GM12875 (cell line): ENCODE measurements around the gene ORAI2.

Experiments used
- H3K4me3 ChIP-seq: one replicate; pipeline ENCODE4 v1.5.1; 2011; ENCODE audit warnings: low read depth, low read length, control low read depth
- TF ChIP-seq, protein P1 (sequence below): IDR thresholded peaks from 2 replicates; pipeline ENCODE4 v1.5.1; 2011; ENCODE audit warnings: low read depth, mild to moderate bottlenecking, control low read depth, inconsistent platforms, low read length, moderate library complexity, borderline replicate concordance; ENCODE audit not compliant: insufficient read depth

Gene ORAI2

DNA sequence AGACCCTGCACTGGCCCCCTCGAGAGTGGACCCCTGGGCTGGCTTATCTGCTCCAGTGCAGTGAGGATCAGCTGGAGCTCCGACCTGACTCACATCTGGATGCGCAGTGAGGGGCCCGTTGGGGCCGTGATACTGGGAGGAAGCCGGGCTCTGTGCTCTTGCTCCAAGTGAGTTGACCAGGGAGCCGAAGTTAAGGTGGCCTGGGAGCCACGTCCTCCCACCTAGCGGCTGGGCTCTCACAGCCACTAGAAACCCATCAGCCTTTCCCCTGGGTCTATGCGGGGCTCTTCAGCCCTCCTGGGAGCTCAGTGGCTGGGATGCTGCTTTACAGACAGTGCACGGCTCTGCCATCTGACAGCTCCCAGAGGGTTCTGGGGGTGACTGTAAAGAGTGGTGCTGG lies 22.2 kb downstream of the ORAI2 start:
- H3K4me3 ChIP-seq, result no peak overlapping the region
- TF ChIP-seq, protein P1, sequence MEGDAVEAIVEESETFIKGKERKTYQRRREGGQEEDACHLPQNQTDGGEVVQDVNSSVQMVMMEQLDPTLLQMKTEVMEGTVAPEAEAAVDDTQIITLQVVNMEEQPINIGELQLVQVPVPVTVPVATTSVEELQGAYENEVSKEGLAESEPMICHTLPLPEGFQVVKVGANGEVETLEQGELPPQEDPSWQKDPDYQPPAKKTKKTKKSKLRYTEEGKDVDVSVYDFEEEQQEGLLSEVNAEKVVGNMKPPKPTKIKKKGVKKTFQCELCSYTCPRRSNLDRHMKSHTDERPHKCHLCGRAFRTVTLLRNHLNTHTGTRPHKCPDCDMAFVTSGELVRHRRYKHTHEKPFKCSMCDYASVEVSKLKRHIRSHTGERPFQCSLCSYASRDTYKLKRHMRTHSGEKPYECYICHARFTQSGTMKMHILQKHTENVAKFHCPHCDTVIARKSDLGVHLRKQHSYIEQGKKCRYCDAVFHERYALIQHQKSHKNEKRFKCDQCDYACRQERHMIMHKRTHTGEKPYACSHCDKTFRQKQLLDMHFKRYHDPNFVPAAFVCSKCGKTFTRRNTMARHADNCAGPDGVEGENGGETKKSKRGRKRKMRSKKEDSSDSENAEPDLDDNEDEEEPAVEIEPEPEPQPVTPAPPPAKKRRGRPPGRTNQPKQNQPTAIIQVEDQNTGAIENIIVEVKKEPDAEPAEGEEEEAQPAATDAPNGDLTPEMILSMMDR, result no peak

GRCh38 chr7:102456327-102456726 lies 23.0 kb downstream of the ORAI2 start:
- no peak overlapping the region for H3K4me3 ChIP-seq
- TF ChIP-seq, protein P1, result no peak

DNA sequence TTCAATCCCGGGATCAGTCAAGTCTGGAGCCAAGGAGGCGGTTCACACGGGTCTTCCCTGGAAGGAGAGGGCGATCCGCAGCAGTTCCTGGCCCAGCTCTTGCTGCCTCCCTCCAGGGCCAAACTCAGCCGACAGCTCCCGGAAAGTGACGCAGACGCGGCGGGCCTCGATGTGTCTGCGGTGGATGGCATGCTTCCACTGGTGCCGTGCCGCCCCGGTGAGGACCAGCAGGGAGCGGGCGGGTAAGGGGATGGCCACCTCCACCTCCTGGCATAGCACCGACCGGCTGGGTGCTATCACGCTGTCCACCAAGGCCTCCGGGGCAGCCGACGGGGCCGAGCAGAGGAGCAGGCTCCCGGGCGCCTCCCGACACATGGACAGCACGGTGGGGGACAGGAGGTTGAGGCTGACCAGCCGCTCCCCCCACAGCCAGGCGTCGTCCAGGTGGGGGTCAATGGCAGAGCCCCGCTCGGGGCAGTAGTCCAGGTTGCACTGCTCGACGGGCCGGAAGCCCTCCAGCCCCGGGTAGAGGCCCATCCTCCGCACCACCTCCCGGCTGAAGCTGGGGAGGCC lies 24.1 kb downstream of the ORAI2 start:
- TF ChIP-seq, protein P1, result no peak

DNA sequence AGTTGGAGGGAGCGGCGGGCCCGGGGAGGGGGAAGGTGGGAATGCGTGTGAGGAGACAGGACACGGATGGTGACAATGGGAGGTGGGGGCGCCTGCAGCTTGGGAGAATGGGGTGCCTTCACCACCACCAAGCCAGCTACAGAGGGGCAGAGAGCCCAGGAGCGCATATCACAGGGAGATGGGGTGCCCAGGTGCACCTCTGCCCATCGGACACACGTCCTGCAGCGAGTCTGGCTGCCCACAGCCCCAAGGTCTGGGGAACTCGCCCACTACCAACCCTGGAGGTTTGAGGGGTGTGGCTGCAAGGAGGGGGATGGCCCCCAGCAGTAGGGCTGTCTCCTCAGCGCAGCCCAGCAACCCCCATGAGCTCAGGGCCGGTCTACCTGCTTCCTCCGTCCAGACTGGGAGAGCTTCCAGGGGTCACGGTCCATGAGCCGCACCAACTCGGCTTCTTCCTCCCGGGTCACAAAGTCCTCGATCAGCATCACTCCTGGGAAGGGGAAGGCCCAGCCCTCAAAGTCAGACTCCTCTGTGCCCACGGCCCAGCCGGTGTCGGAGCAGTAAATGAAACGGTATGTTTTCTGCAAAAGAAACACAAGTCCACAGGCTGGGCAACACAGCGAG lies 26.0 kb downstream of the ORAI2 start:
- no peak overlapping the region for H3K4me3 ChIP-seq
- TF ChIP-seq, protein P1, result no peak

More for the DNA sequence above, 24.1 kb downstream of the ORAI2 start:
- H3K4me3 ChIP-seq, result no peak overlapping the region

DNA sequence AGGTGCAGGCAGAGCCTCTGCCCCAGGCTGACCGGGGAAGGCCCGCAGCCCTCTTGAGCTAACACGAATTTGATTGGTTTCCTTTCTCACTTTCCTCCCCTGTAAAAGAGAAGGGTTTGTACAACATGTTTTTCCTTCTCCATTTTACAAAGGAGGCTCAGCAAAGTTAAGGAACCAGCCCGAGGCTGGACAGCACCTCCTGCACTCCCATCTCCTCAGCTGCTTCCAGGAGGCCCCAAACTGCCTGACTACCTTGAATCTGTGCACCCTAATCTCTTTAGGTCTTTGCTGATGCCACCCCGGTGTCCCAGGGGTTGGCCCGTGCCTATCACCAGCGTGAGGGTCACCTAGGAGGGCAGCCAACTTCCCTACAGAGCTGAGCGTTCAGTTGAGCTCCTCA lies 27.1 kb downstream of the ORAI2 start:
- no peak overlapping the region for H3K4me3 ChIP-seq
- TF ChIP-seq, protein P1, result no peak

DNA sequence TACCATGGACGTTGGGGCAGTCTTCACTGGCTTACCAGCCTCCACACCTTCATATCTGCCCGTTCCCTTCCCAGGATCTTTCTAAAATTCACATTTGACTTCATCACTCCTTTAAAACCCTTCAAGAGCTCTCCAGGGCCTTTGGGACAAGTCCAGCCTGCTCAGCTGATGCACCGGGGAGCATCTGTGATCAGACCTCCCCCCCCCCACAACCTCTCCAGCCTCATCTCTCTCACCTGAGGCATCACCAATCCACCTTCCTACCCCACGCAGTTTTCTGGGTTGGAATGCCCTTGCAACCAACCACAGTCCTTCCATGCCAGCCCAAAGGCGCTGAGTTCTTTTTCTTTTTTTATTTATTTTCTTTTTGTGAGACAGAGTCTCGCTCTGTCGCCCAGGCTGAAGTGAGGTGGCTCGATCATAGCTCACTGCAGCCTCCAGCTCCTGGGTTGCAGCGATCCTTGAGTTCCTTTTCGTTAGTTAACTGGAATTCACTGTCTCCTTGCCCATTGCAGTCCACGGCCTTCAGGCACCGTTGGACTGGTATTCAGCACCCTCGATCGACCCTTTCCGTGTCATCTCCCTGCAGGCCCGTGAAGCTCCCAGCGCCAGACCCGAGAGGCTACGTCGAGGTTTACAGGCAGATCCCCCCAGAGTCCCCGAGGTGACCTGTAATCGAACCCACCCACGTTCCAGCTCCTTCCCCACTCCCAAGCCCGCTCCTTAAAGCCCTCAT lies 30.6 kb downstream of the ORAI2 start:
- TF ChIP-seq, protein P1, result no peak
- peak overlapping the region; percentile 73 for H3K4me3 ChIP-seq
